ENCODE measurements around the gene CD27. TPM values are rescaled to one million over a fixed set of nuclear protein-coding genes. Genes with fewer than 3 reads are reported as not detected.

Gene CD27
- total and polyA plus RNA-seq, 2 of the 13 experiments (the other 11 are each of a cell fraction or from before 2014, with no cell fraction given): 0.12 TPM; not detected in 1

DNA sequence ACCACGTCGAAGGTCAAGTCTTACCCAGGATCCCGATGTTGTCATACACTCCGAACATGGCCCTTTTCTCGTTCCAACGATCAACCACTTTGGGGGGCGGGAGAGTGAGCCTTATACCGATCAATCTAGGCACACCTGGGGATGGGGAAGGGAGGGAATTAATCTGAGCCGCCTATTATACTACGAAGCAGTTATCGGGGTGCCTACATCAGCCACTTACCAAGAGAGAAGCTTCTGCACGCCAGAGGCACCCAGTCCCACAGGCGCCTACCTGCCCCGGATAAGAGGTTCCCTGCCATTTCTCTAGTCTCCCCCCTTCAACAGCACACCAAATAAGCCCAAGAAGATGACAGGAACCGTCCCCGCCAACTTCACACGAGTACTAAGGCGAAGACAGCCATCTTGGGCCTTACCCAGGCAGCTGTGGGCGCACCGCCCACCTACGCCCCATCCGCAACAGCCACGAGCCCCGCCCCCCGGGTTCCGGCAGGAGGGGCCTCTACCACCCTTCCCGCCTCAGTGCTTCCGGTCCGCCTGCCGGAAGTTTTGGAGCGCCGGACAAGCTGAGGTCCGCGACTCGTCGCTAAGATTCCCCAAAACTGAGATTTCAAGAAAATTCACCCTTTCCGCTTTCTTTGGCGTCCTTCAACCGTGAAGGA is 48.2 kb downstream of the CD27 start, which contains the start of gene MRPL51 (continued):
- TF ChIP-seq RELA (CRISPR knock-in tag; IDR thresholded peaks at IDR 0.05): no peak
- TF ChIP-seq TRIM24 (CRISPR knock-in tag; IDR thresholded peaks at IDR 0.05): no peak
- no peak; the same call in 1 of the 2 replicates for TF ChIP-seq ELK4 (CRISPR knock-in tag; IDR thresholded peaks at IDR 0.05; ENCODE audit: borderline replicate concordance)
- no peak for TF ChIP-seq ZNF101 (CRISPR knock-in tag; IDR thresholded peaks at IDR 0.05; ENCODE audit: borderline replicate concordance, low read depth)
- no peak for TF ChIP-seq RFXAP (CRISPR knock-in tag; IDR thresholded peaks at IDR 0.05; ENCODE audit: borderline replicate concordance)
- peak; percentile 92 for TF ChIP-seq THAP11 (CRISPR knock-in tag; IDR thresholded peaks at IDR 0.05)
- TF ChIP-seq ZSCAN12 (CRISPR knock-in tag; IDR thresholded peaks at IDR 0.05): no peak
- no peak for TF ChIP-seq ZMYM2 (CRISPR knock-in tag; IDR thresholded peaks at IDR 0.05)
- TF ChIP-seq SRF (IDR thresholded peaks at IDR 0.05; ENCODE audit: low read depth, low read length): no peak
- TF ChIP-seq SP2 (CRISPR knock-in tag; IDR thresholded peaks at IDR 0.05): peak; percentile 77
- TF ChIP-seq ZNF569 (CRISPR knock-in tag; IDR thresholded peaks at IDR 0.05; ENCODE audit: borderline replicate concordance): no peak
- no peak for TF ChIP-seq ATM (IDR thresholded peaks at IDR 0.05; ENCODE audit: borderline replicate concordance)
- peak; percentile 50; the same call in 1 of the 2 replicates for TF ChIP-seq HDAC2 (CRISPR knock-in tag; IDR thresholded peaks at IDR 0.05)
- TF ChIP-seq ARNT2 (CRISPR knock-in tag; IDR thresholded peaks at IDR 0.05; ENCODE audit: low read depth): no peak
- TF ChIP-seq, protein P1, sequence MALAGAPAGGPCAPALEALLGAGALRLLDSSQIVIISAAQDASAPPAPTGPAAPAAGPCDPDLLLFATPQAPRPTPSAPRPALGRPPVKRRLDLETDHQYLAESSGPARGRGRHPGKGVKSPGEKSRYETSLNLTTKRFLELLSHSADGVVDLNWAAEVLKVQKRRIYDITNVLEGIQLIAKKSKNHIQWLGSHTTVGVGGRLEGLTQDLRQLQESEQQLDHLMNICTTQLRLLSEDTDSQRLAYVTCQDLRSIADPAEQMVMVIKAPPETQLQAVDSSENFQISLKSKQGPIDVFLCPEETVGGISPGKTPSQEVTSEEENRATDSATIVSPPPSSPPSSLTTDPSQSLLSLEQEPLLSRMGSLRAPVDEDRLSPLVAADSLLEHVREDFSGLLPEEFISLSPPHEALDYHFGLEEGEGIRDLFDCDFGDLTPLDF (CRISPR knock-in tag; IDR thresholded peaks at IDR 0.05): no peak
- no peak for TF ChIP-seq ZNF33B (CRISPR knock-in tag; IDR thresholded peaks at IDR 0.05)
- TF ChIP-seq LRRFIP1 (CRISPR knock-in tag; conservative IDR thresholded peaks at IDR 0.05): no peak
- TF ChIP-seq ATF7 (IDR thresholded peaks at IDR 0.05): no peak
- no peak for TF ChIP-seq ATF7 (CRISPR knock-in tag; IDR thresholded peaks at IDR 0.05)
- no peak for TF ChIP-seq ZNF629 (CRISPR knock-in tag; conservative IDR thresholded peaks at IDR 0.05)
- TF ChIP-seq REL (CRISPR knock-in tag; conservative IDR thresholded peaks at IDR 0.05): no peak; the same call in 1 of the 2 replicates
- TF ChIP-seq BRD4 (CRISPR knock-in tag; IDR thresholded peaks at IDR 0.05): 0 out of 2 replicates have a peak, but pooled peaks have one; percentile 16
- TF ChIP-seq MBD4 (IDR thresholded peaks at IDR 0.05; ENCODE audit: borderline replicate concordance, low read length): no peak
- TF ChIP-seq, protein P2, sequence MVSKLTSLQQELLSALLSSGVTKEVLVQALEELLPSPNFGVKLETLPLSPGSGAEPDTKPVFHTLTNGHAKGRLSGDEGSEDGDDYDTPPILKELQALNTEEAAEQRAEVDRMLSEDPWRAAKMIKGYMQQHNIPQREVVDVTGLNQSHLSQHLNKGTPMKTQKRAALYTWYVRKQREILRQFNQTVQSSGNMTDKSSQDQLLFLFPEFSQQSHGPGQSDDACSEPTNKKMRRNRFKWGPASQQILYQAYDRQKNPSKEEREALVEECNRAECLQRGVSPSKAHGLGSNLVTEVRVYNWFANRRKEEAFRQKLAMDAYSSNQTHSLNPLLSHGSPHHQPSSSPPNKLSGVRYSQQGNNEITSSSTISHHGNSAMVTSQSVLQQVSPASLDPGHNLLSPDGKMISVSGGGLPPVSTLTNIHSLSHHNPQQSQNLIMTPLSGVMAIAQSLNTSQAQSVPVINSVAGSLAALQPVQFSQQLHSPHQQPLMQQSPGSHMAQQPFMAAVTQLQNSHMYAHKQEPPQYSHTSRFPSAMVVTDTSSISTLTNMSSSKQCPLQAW (CRISPR knock-in tag; IDR thresholded peaks at IDR 0.05): peak; percentile 53
- TF ChIP-seq PCBP2 (optimal IDR thresholded peaks at IDR 0.05; ENCODE audit: low read depth, low read length, poor library complexity, severe bottlenecking): no peak
- TF ChIP-seq HDAC1 (CRISPR knock-in tag; IDR thresholded peaks at IDR 0.05): peak; percentile 80
